Sigmoid colon (tissue), 7 donors: Measurements from ENCODE around the gene CPSF7. TPM values are rescaled to one million over a fixed set of nuclear protein-coding genes. Genes with fewer than 3 reads are reported as not detected.

Experiments used
- DNase-seq: peaks from one replicate; pipeline ENCODE4 v3.0.0-alpha.2; 2019
- H3K27ac ChIP-seq, 4 donors: fragments of 200-600 bp; sonication (generic); one replicate each; pipeline ENCODE4 v1.5.1; 2016 to 2019; ENCODE audit warnings: mild to moderate bottlenecking in 1 of 4
- H3K27me3 ChIP-seq, 3 donors: fragments of 200-600 bp; sonication (generic); one replicate each; pipeline ENCODE4 v1.5.1; 2019; ENCODE audit warnings: mild to moderate bottlenecking in 1 of 3
- H3K36me3 ChIP-seq, 4 donors: fragments of 200-600 bp; sonication (generic); one replicate each; pipeline ENCODE4 v1.5.1; 2016 to 2019
- H3K4me1 ChIP-seq, 4 donors: fragments of 200-600 bp; sonication (generic); one replicate each; pipeline ENCODE4 v1.5.1; 2017 to 2019
- H3K4me3 ChIP-seq, 4 donors: fragments of 200-600 bp; sonication (generic); one replicate each; pipeline ENCODE4 v1.5.1; 2017 to 2019; ENCODE audit warnings: mild to moderate bottlenecking in 2 of 4, moderate library complexity in 1 of 4
- H3K9me3 ChIP-seq, 4 donors: fragments of 200-600 bp in 3 of 4; sonication (generic) in 3 of 4; one replicate each; pipeline versions ENCODE4 v1.5.1 to v1.6.1; 2013 to 2019
- CTCF ChIP-seq, 4 experiments: fragments of 450-650 bp in 3 of 4; fragments of 200-600 bp in 1 of 4; IDR thresholded peaks; one replicate each; pipeline ENCODE4 v1.5.1; 2016 to 2019; ENCODE audit warnings: antibody characterized with exemption in 4 of 4, mild to moderate bottlenecking in 3 of 4, moderate library complexity in 2 of 4
- EP300 ChIP-seq, 4 donors: sonication (generic); formaldehyde crosslinking; IDR thresholded peaks; one replicate each; pipeline ENCODE4 v1.6.1; 2017; ENCODE audit warnings: antibody characterized with exemption in 4 of 4
- POLR2A ChIP-seq, 2 donors: fragments of 450-650 bp; IDR thresholded peaks; one replicate each; pipeline ENCODE4 v1.6.1; 2016; ENCODE audit warnings: antibody characterized with exemption in 2 of 2, mild to moderate bottlenecking in 2 of 2, moderate library complexity in 2 of 2
- POLR2AphosphoS5 ChIP-seq, 4 donors: sonication (generic); formaldehyde crosslinking; IDR thresholded peaks; one replicate each; pipeline ENCODE4 v1.6.1; 2017; ENCODE audit warnings: antibody characterized with exemption in 4 of 4
- WGBS, 2 donors: extraction: QIAGEN DNeasy Blood & Tissue Kit; methylation state at CpG; one replicate each; pipeline ENCODE4 v1.1.7; 2013; 5-methylcytosine and 5-hydroxymethylcytosine counted together
- intact Hi-C: fragments of 100-400 bp; cut with DNase I; formaldehyde crosslinking; loops from one replicate; pipeline ENCODE4 v1.15.1; 2023
- polyA plus RNA-seq, 3 donors: library from polyadenylated mRNA; stranded (reverse); fragments of 200-250 nt; gene quantifications; one replicate each; pipeline ENCODE4 v1.2.3, GENCODE V29; 2013
- total RNA-seq, 4 donors: library from RNA; depleted of rRNA; stranded (reverse); fragments of >200 nt; gene quantifications; one replicate each; pipeline ENCODE4 v1.1.0, GENCODE V29; 2016
- donor health status: healthy with polysubstance abuse.
- donor health status: Bipolar disorder and iron deficiency.
- donor health status: healthy.

Gene CPSF7
- total and polyA plus RNA-seq, 7 donors = 18.0 to 48.4 (median 41.5) TPM

GRCh38 chr11:61358566-61358965 is 71.2 kb downstream of the CPSF7 start:
- intact Hi-C loops = no loop called here
- no peak overlapping the region for H3K27ac ChIP-seq
- WGBS, 2 donors = 93% methylated on average over 11 of the region's 11 CpGs

GRCh38 chr11:61357894-61358239 is 71.9 kb downstream of the CPSF7 start:
- Histone ChIP-seq H3K9me3 (no peaks in the 10 kb centered on the region), H3K4me3 (no peak overlapping the region), H3K4me1 (peaks cover 2 to 22% (median 18%) of the 10 kb centered on the region in 4 donors), H3K27ac (no peak overlapping the region), H3K27me3 (no peaks in the 10 kb centered on the region), H3K36me3 (peaks cover 0 to 33% (median 14%) of the 10 kb centered on the region in 4 donors)
- WGBS, 2 donors = 76 to 94% methylated on average over 6 of the region's 6 CpGs
- intact Hi-C loops = no loop called here
- DNase-seq = no peak
- no peak for TF ChIP-seq POLR2A (IDR thresholded peaks at IDR 0.05)
- no peak for TF ChIP-seq CTCF (IDR thresholded peaks at IDR 0.05)
- TF ChIP-seq POLR2AphosphoS5 (IDR thresholded peaks at IDR 0.05) = no peak
- no peak for TF ChIP-seq EP300 (IDR thresholded peaks at IDR 0.05)

More at GRCh38 chr11:61358566-61358965, 71.2 kb downstream of the CPSF7 start:
- DNase-seq = no peak
- Histone ChIP-seq H3K4me3 (no peak overlapping the region), H3K27me3 (no peaks in the 10 kb centered on the region), H3K9me3 (no peaks in the 10 kb centered on the region), H3K4me1 (peaks cover 2 to 29% (median 25%) of the 10 kb centered on the region in 4 donors), H3K36me3 (peaks cover 0 to 26% (median 8%) of the 10 kb centered on the region in 4 donors)
- TF ChIP-seq POLR2A (IDR thresholded peaks at IDR 0.05) = no peak
- TF ChIP-seq CTCF (IDR thresholded peaks at IDR 0.05) = no peak
- TF ChIP-seq POLR2AphosphoS5 (IDR thresholded peaks at IDR 0.05) = no peak
- no peak for TF ChIP-seq EP300 (IDR thresholded peaks at IDR 0.05)

GRCh38 chr11:61357233-61357893 is 72.4 kb downstream of the CPSF7 start:
- H3K4me3 ChIP-seq = no peak overlapping the region
- WGBS, 2 donors = 76 to 83% methylated on average over 9 of the region's 9 CpGs
- no peak overlapping the region for H3K27ac ChIP-seq
- intact Hi-C loops = no loop called here
- peaks cover 0 to 39% (median 19%) of the 10 kb centered on the region in 4 donors for H3K36me3 ChIP-seq
- peaks cover 2 to 18% (median 14%) of the 10 kb centered on the region in 4 donors for H3K4me1 ChIP-seq
- TF ChIP-seq CTCF (IDR thresholded peaks at IDR 0.05) (no peak), POLR2AphosphoS5 (IDR thresholded peaks at IDR 0.05) (no peak), POLR2A (IDR thresholded peaks at IDR 0.05) (no peak), EP300 (IDR thresholded peaks at IDR 0.05) (no peak)
- H3K9me3 ChIP-seq = no peaks in the 10 kb centered on the region
- H3K27me3 ChIP-seq = no peaks in the 10 kb centered on the region
- no peak for DNase-seq

- 79 to 85% methylated on average over 4 of the region's 4 CpGs for WGBS, 2 donors
- Histone ChIP-seq H3K36me3 (peaks cover 0 to 45% (median 24%) of the 10 kb centered on the region in 4 donors), H3K4me3 (no peak overlapping the region), H3K27ac (no peak overlapping the region), H3K27me3 (no peaks in the 10 kb centered on the region), H3K4me1 (peaks cover 2 to 18% (median 14%) of the 10 kb centered on the region in 4 donors), H3K9me3 (no peaks in the 10 kb centered on the region)
- intact Hi-C loops = no loop called here
- DNase-seq = no peak
- no peak for TF ChIP-seq CTCF (IDR thresholded peaks at IDR 0.05)
Measured at GRCh38 chr11:61356706-61357105, 73.1 kb downstream of the CPSF7 start.

GRCh38 chr11:61354208-61354607 is 75.6 kb downstream of the CPSF7 start:
- intact Hi-C loops = no loop called here
- Histone ChIP-seq H3K9me3 (no peaks in the 10 kb centered on the region), H3K4me1 (no peaks in the 10 kb centered on the region), H3K36me3 (peaks cover 0 to 69% (median 42%) of the 10 kb centered on the region in 4 donors), H3K4me3 (no peak overlapping the region), H3K27ac (no peak overlapping the region), H3K27me3 (no peaks in the 10 kb centered on the region)
- WGBS, 2 donors = 58 to 88% methylated on average over 2 of the region's 2 CpGs
- DNase-seq = no peak
- TF ChIP-seq CTCF (IDR thresholded peaks at IDR 0.05) (no peak), EP300 (IDR thresholded peaks at IDR 0.05) (no peak), POLR2AphosphoS5 (IDR thresholded peaks at IDR 0.05) (no peak), POLR2A (IDR thresholded peaks at IDR 0.05) (no peak)
